BLaER1 treated with 17β-estradiol and CSF1 and Interleukin-3, amounts not matched to agents 10 nM and 100 nM (cell line): ENCODE measurements around the gene OPA3.
"Not testable (repeated sequence)": the region's sequence is repeated elsewhere in the genome, so short reads cannot be mapped to it uniquely, and the experiment has no call there.

ENCODE experiments used
- H3K27ac ChIP-seq, 11 experiments: shearing (Covaris generic); formaldehyde crosslinking; 2 replicates each; pipeline ENCODE4 v1.8.1; 2022
- H3K27me3 ChIP-seq, 11 experiments: shearing (Covaris generic); formaldehyde crosslinking; 2 replicates each; pipeline ENCODE4 v1.8.1; 2022
- H3K36me3 ChIP-seq, 11 experiments: shearing (Covaris generic); formaldehyde crosslinking; 2 replicates each; pipeline ENCODE4 v1.8.1; 2022
- H3K4me1 ChIP-seq, 10 experiments: shearing (Covaris generic); formaldehyde crosslinking; 2 replicates each; pipeline ENCODE4 v1.8.1; 2022
- H3K4me2 ChIP-seq, 11 experiments: shearing (Covaris generic); formaldehyde crosslinking; 2 replicates each; pipeline ENCODE4 v1.8.1; 2022
- H3K4me3 ChIP-seq, 10 experiments: shearing (Covaris generic); formaldehyde crosslinking; 2 replicates each; pipeline ENCODE4 v1.8.1; 2022
- H3K9ac ChIP-seq, 11 experiments: shearing (Covaris generic); formaldehyde crosslinking; 2 replicates each; pipeline ENCODE4 v1.8.1; 2022
- H3K9me3 ChIP-seq, 11 experiments: shearing (Covaris generic); formaldehyde crosslinking; replicated peaks in 1 of 11; 2 replicates each; pipeline ENCODE4 v1.8.1; 2022
- H4K20me1 ChIP-seq, 11 experiments: shearing (Covaris generic); formaldehyde crosslinking; 2 replicates each; pipeline ENCODE4 v1.8.1; 2022
- Cebpa-rat ChIP-seq, 11 experiments: shearing (Covaris generic); IDR thresholded peaks; 2 replicates each; pipeline ENCODE4 v1.8.1; 2022

The OPA3 gene

DNA sequence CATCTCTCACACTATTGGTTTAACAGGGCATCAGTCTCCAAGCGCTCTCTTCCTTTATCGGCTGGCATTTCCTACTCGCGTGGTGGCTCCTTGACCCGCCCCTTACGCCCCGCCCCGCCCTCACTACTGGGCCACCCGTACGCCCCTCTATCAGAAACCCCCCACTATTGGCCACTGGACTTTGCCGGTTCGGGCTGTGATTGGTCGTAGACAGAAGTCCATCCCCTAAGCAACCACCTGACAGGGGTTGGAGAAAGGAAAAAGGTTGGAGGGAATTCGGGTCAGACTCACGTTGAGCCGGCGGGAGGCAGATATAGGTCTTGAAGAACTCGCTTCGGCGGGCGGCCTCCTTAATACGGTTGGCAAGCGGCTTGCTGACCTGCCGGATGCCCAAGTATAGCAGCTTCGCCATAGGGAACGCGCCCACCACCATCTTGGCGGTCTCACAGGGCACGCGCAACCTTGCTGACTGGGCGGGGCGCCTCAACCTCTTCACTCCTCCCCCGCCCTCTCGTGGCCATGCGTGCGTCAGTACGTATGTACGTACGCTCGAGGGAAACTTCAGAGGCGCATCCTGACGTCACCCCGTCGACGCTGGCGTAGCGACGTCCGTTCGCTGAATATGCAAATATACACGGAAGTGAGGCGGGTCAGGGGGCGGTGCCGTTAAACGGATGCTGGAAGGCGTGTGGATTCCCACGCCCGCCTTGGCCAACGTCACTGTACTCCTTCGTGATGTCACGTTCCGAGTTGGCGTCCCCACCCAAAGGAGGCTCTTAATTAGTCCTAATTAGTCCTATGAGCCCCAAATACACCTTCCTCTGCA, at the start of gene OPA3:
OPA3 (minus strand) TSS at position 471 of the 826 bp plus-strand sequence; CDS start at position 433, 38 bp downstream.
- H3K4me2 ChIP-seq = peak within 1 kb of the TSS; percentile 84 to 99 (median 92)
- H3K4me1 ChIP-seq = peaks cover 21 to 40% (median 32%) of the 10 kb centered on the region in 10 experiments
- H3K9me3 ChIP-seq = no peaks in the 10 kb centered on the region
- no peaks in the 10 kb centered on the region for H3K27me3 ChIP-seq
- H3K36me3 ChIP-seq = peaks cover 0 to 20% (median 9%) of the 10 kb centered on the region in 11 experiments; a peak in 10 of 22 replicates
- peaks cover 0 to 4% (median 0%) of the 10 kb centered on the region in 11 experiments; a peak in 2 of 22 replicates for H4K20me1 ChIP-seq
- H3K9ac ChIP-seq = peak within 1 kb of the TSS; percentile 85 to 94 (median 87)
- H3K27ac ChIP-seq = peak within 1 kb of the TSS; percentile 86 to 97 (median 90)
- peak within 1 kb of the TSS; percentile 67 to 86 (median 76) for H3K4me3 ChIP-seq
- TF ChIP-seq Cebpa-rat (IDR thresholded peaks at IDR 0.05) = no peak

DNA sequence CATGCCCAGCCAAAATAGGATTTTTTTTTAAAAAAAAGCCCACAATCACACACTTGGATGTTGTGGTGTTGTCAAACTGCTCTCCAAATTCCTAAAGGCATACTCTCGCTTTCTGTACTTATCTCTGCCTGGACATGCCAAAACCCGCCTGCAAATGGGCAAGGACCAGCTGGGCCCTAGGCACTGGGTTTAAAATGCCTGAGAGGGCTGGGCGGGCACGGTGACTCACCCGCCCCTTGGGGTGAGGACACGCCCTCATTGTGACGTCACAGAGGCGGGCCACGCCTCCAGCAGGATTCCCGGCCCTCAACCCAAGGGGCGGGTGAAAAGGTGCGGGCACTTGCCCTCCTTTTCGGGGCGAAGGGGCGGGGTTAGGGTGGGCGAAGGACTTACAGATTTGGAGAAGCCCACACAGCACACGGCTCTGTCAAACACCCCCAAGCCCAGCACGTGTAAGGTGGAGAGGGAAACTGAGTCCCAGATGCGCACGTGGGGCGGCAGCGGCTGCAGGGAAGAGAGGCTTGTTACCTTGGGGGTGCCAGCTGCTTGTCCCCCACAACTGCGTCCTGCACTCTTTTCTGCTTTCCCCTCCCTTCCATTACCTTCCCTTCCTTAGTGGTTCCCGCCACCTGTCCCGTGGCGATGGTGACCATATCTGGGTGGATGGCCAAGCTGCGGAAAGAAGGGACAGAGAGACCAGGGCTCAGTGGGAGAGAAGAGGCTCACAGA, 48.0 kb upstream of the OPA3 start:
- H3K27ac ChIP-seq = no peak overlapping the region
- no peak for TF ChIP-seq Cebpa-rat (IDR thresholded peaks at IDR 0.05)
- 0 out of 22 replicates have a peak overlapping the region, but pooled peaks of 1 of the 11 experiments have one; percentile 9 for H3K4me2 ChIP-seq
- no peak overlapping the region for H3K9ac ChIP-seq
- H3K36me3 ChIP-seq = peaks cover 20 to 44% (median 27%) of the 10 kb centered on the region in 11 experiments
- peaks cover 0 to 23% (median 3%) of the 10 kb centered on the region in 10 experiments; a peak in 10 of 20 replicates for H3K4me1 ChIP-seq
- H3K4me3 ChIP-seq = no peak overlapping the region
- no peaks in the 10 kb centered on the region for H3K9me3 ChIP-seq
- H4K20me1 ChIP-seq = peaks cover 0 to 15% (median 0%) of the 10 kb centered on the region in 11 experiments; a peak in 2 of 22 replicates
- H3K27me3 ChIP-seq = no peaks in the 10 kb centered on the region

DNA sequence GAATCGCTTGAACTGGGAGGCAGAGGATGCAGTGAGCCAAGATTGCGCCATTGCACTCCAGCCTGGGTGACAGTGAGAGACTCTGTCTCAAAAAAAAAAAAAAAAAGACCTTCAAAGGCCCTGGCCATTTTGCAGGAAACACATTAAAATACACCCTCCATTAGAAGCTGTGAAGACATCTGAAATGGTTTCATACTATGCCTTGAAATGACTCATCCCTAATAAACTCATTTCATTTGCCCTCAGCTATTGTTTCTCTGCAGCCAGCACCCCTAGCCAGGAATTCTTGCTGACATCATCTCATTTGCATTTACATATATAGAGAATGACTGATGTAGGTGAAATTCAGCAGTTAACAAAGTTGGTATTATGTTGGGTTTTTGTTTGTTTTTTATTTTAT, 45.9 kb upstream of the OPA3 start:
- no peak overlapping the region for H3K9ac ChIP-seq
- no peaks in the 10 kb centered on the region for H3K9me3 ChIP-seq
- TF ChIP-seq Cebpa-rat (IDR thresholded peaks at IDR 0.05) = no peak
- H3K27ac ChIP-seq = no peak overlapping the region
- H3K4me2 ChIP-seq = 0 out of 22 replicates have a peak overlapping the region, but pooled peaks of 1 of the 11 experiments have one; percentile 29
- no peak overlapping the region for H3K4me3 ChIP-seq
- peaks cover 40 to 65% (median 45%) of the 10 kb centered on the region in 11 experiments for H3K36me3 ChIP-seq
- no peaks in the 10 kb centered on the region for H3K27me3 ChIP-seq
- H4K20me1 ChIP-seq = peaks cover 0 to 11% (median 0%) of the 10 kb centered on the region in 11 experiments; a peak in 2 of 22 replicates
- peaks cover 0 to 20% (median 2%) of the 10 kb centered on the region in 10 experiments; a peak in 10 of 20 replicates for H3K4me1 ChIP-seq

DNA sequence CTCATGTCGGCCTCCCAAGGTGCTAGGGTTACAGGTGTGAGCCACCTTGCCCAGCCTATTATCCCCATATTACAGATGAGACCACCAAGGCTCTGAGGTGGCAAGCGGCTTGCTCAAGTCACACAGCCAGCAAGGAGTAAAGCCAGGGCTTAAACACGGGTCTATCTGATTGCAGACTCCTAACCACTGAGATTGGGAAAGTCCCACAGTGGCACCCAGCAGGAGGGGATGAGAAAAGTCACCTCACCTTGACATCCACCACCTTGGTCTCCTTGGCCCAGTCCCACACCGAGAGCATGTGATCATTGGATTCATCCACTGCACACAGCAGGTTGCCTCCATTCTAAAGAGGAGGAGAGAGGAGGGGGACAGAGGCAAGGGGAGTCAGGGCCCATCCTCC, 45.1 kb upstream of the OPA3 start:
- TF ChIP-seq Cebpa-rat (IDR thresholded peaks at IDR 0.05) = no peak
- no peak overlapping the region for H3K4me2 ChIP-seq
- H3K27ac ChIP-seq = no peak overlapping the region
- H3K4me1 ChIP-seq = peaks cover 0 to 20% (median 2%) of the 10 kb centered on the region in 10 experiments; a peak in 10 of 20 replicates
- no peaks in the 10 kb centered on the region for H3K27me3 ChIP-seq
- no peak overlapping the region for H3K9ac ChIP-seq
- H3K9me3 ChIP-seq = no peaks in the 10 kb centered on the region
- no peak overlapping the region for H3K4me3 ChIP-seq
- H4K20me1 ChIP-seq = peaks cover 0 to 11% (median 0%) of the 10 kb centered on the region in 11 experiments; a peak in 2 of 22 replicates
- H3K36me3 ChIP-seq = peaks cover 44 to 73% (median 51%) of the 10 kb centered on the region in 11 experiments

DNA sequence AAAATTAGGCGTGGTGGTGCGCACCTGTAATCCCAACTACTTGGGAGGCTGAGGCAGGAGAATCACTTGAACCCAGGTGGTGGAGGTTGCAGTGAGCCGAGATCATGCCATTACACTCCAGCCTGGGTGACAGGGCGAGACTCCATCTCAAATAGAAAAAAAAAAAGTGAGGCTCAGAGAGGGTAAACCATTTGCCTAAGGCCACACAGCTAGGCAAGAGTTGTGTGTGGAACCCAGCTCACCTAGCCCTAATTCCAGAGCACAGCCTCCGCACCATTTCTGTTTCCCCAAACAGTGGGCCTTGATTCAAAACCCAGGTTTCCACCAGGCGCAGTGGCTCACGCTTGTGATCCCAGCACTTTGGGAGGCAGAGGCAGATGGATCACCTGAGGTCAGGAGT, 43.6 kb upstream of the OPA3 start:
- not testable (repeated sequence) for H4K20me1 ChIP-seq, H3K9me3 ChIP-seq, H3K4me3 ChIP-seq, H3K9ac ChIP-seq, H3K4me2 ChIP-seq, H3K27ac ChIP-seq, H3K27me3 ChIP-seq
- Histone ChIP-seq H3K4me1 (peaks cover 0 to 20% (median 2%) of the 10 kb centered on the region in 10 experiments; a peak in 10 of 20 replicates), H3K36me3 (peaks cover 56 to 88% (median 64%) of the 10 kb centered on the region in 11 experiments)

GRCh38 chr19:45623984-45624383, 39.4 kb upstream of the OPA3 start:
- H3K27ac ChIP-seq = no peak overlapping the region
- no peak overlapping the region for H3K4me2 ChIP-seq
- no peaks in the 10 kb centered on the region for H3K9me3 ChIP-seq
- peaks cover 79 to 100% (median 92%) of the 10 kb centered on the region in 11 experiments for H3K36me3 ChIP-seq
- H3K9ac ChIP-seq = no peak overlapping the region
- TF ChIP-seq Cebpa-rat (IDR thresholded peaks at IDR 0.05) = no peak
- no peaks in the 10 kb centered on the region for H3K4me1 ChIP-seq
- peaks cover 0 to 3% (median 0%) of the 10 kb centered on the region in 11 experiments; a peak in 2 of 22 replicates for H4K20me1 ChIP-seq
- no peaks in the 10 kb centered on the region for H3K27me3 ChIP-seq
- H3K4me3 ChIP-seq = no peak overlapping the region

DNA sequence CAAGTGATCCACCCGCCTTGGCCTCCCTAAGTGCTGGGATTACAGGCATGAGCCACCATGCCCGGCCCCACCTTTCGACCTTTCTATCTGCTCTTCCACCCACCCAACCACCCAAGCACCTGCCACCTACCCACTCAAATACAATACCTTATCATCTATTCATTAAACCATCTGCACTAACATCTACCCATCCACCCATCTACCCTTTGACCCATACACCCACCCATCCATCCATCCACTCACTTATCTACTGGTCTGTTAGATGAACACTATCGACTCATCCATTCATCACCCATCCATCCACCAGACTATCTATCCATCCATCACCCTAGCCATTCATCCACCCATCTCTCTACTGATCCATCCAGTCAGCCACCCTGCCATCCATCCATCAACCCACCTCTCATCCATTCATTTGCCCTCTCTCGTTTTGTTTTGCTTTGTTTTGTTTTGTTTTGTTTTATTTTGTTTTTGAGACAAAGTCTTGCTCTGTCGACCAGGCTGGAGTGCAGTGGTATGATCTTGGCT, 37.4 kb upstream of the OPA3 start:
- no peaks in the 10 kb centered on the region for H3K9me3 ChIP-seq
- H4K20me1 ChIP-seq = peaks cover 0 to 5% (median 0%) of the 10 kb centered on the region in 11 experiments; a peak in 2 of 22 replicates
- H3K4me2 ChIP-seq = no peak overlapping the region
- TF ChIP-seq Cebpa-rat (IDR thresholded peaks at IDR 0.05) = no peak
- no peak overlapping the region for H3K9ac ChIP-seq
- no peaks in the 10 kb centered on the region for H3K27me3 ChIP-seq
- H3K27ac ChIP-seq = no peak overlapping the region
- H3K4me3 ChIP-seq = no peak overlapping the region
- peaks cover 76 to 100% (median 91%) of the 10 kb centered on the region in 11 experiments for H3K36me3 ChIP-seq
- H3K4me1 ChIP-seq = no peaks in the 10 kb centered on the region

DNA sequence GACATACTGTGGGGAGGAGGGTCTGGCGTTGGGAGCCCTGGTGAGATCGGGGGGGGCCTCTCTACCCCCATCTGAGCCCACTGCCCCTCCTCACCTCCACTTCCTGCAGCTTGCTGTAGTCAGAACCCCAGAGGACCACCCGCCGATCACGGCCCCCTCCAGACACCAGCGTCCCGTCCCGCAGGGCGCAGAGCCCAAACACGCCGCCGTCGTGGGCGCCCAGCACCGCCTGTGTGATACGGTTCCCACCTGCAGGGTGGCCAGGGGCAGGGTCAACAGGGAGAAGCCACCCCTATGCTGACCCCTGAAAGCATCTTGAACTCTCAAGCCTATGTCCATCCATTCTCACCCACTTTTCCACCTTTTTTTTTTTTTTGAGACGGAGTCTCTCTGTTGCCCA, 36.8 kb upstream of the OPA3 start:
- Histone ChIP-seq H3K4me3 (no peak overlapping the region), H3K9ac (no peak overlapping the region), H3K36me3 (peaks cover 70 to 100% (median 91%) of the 10 kb centered on the region in 11 experiments), H3K27me3 (no peaks in the 10 kb centered on the region), H3K9me3 (peaks cover 0 to 3% (median 0%) of the 10 kb centered on the region in 11 experiments; a peak in 1 of 22 replicates), H3K27ac (no peak overlapping the region), H3K4me1 (peaks cover 0 to 5% (median 3%) of the 10 kb centered on the region in 10 experiments; a peak in 11 of 20 replicates), H4K20me1 (peaks cover 0 to 5% (median 0%) of the 10 kb centered on the region in 11 experiments; a peak in 2 of 22 replicates), H3K4me2 (no peak overlapping the region)
- TF ChIP-seq Cebpa-rat (IDR thresholded peaks at IDR 0.05) = no peak
